H1 (cell line): ENCODE measurements around the gene ZNF695. TPM values are rescaled to one million over a fixed set of nuclear protein-coding genes. Genes with fewer than 3 reads are reported as not detected.

Source experiments
- CTCF ChIA-PET: fragments of 300-600 bp; sonication (Branson Sonifier 250); formaldehyde crosslinking; loops from one replicate; lab custom pipeline; 2021; ENCODE audit not compliant: partially characterized antibody; lab: Charles Lee
- POLR2A ChIA-PET: fragments of 300-600 bp; sonication (Branson Sonifier 250); formaldehyde crosslinking; loops from one replicate; lab custom pipeline; 2021; ENCODE audit warnings: inconsistent platforms; ENCODE audit not compliant: partially characterized antibody; lab: Charles Lee
- DNase-seq, 2 experiments: peaks; one replicate each; pipeline versions ENCODE4 v3.0.0 to v3.0.0-alpha.2; 2010 to 2022; ENCODE audit warnings: low spot score in 2 of 2, low read depth in 1 of 2, mixed read lengths in 1 of 2
- FAIRE-seq: peaks from 2 replicates; lab custom pipeline; 2011; peaks lifted over from hg19 to GRCh38; lab: Jason Lieb, UNC
- H2AFZ ChIP-seq: 2 replicates; pipeline ENCODE4 v1.8.1; 2012; ENCODE audit warnings: low read length, inconsistent platforms
- H2AK5ac ChIP-seq: 2 replicates; pipeline ENCODE4 v1.6.1; 2013; ENCODE audit warnings: low read depth, low read length
- H2BK120ac ChIP-seq: replicated peaks from 2 replicates; pipeline ENCODE3; 2013; ENCODE audit warnings: low read depth, low read length, inconsistent platforms
- H2BK12ac ChIP-seq: 2 replicates; pipeline ENCODE4 v1.6.1; 2013; ENCODE audit warnings: low read depth, low read length
- H2BK15ac ChIP-seq: 2 replicates; pipeline ENCODE4 v1.6.1; 2013; ENCODE audit warnings: low read length
- H2BK20ac ChIP-seq: 2 replicates; pipeline ENCODE4 v1.6.1; 2013; ENCODE audit warnings: low read length
- H2BK5ac ChIP-seq: 2 replicates; pipeline ENCODE4 v1.6.1; 2013; ENCODE audit warnings: low read depth, low read length
- H3K14ac ChIP-seq: 2 replicates; pipeline ENCODE4 v1.6.1; 2013; ENCODE audit warnings: inconsistent platforms; ENCODE audit not compliant: insufficient read length
- H3K18ac ChIP-seq: 2 replicates; pipeline ENCODE4 v1.6.1; 2013; ENCODE audit warnings: low read length; ENCODE audit errors: extremely low read depth
- H3K23ac ChIP-seq: 2 replicates; pipeline ENCODE4 v1.6.1; 2013; ENCODE audit warnings: inconsistent platforms; ENCODE audit not compliant: insufficient read length
- H3K23me2 ChIP-seq: 2 replicates; pipeline ENCODE4 v1.6.1; 2013; ENCODE audit warnings: low read depth, low read length
- H3K27ac ChIP-seq: 2 replicates; pipeline ENCODE4 v1.6.1; 2011; ENCODE audit warnings: low read depth, low read length, inconsistent platforms
- H3K27me3 ChIP-seq, 4 experiments: replicated peaks in 1 of 4; 1 replicate in 1 of 4; 2 replicates in 3 of 4; pipeline versions ENCODE4 v1.6.1 to v1.8.1; 2011 to 2013; ENCODE audit warnings: low read length in 3 of 4, mild to moderate bottlenecking in 3 of 4, inconsistent platforms in 2 of 4, mixed read lengths in 2 of 4, moderate library complexity in 1 of 4; ENCODE audit not compliant: control insufficient read depth in 3 of 4, insufficient read depth in 3 of 4; ENCODE audit errors: extremely low read depth in 1 of 4
- H3K36me3 ChIP-seq, 4 experiments: 2 replicates each; pipeline versions ENCODE4 v1.6.1 to v1.8.1; 2011 to 2013; ENCODE audit warnings: mild to moderate bottlenecking in 4 of 4, low read length in 3 of 4, moderate library complexity in 2 of 4, control low read depth in 1 of 4, inconsistent platforms in 1 of 4; ENCODE audit not compliant: insufficient read depth in 4 of 4, control insufficient read depth in 2 of 4
- H3K4ac ChIP-seq: replicated peaks from 2 replicates; pipeline ENCODE3; 2013; ENCODE audit warnings: low read length, low read depth, mixed read lengths, inconsistent platforms; ENCODE audit not compliant: insufficient read length
- H3K4me1 ChIP-seq, 4 experiments: replicated peaks in 1 of 4; 1 replicate in 1 of 4; 2 replicates in 3 of 4; pipeline versions ENCODE4 v1.6.1 to v1.8.1; 2011 to 2013; ENCODE audit warnings: low read length in 3 of 4, inconsistent platforms in 2 of 4, mixed read lengths in 1 of 4; ENCODE audit not compliant: insufficient read depth in 4 of 4, control insufficient read depth in 3 of 4
- H3K4me2 ChIP-seq, 2 experiments: 2 replicates each; pipeline versions ENCODE4 v1.6.1 to v1.8.1; 2011 to 2013; ENCODE audit warnings: low read depth in 2 of 2, low read length in 2 of 2, control low read depth in 1 of 2, inconsistent platforms in 1 of 2, mild to moderate bottlenecking in 1 of 2; ENCODE audit not compliant: insufficient read depth in 1 of 2
- H3K4me3 ChIP-seq, 4 experiments: fragments of 200-600, 300-600 bp in 1 of 4; sonication (generic), shearing (Covaris generic), sonication (Bioruptor Twin) in 1 of 4; 2 replicates each; pipeline versions ENCODE4 v1.5.1 to v1.8.1; 2011 to 2016; ENCODE audit warnings: low read length in 4 of 4, low read depth in 3 of 4, control low read depth in 2 of 4, inconsistent platforms in 2 of 4, mild to moderate bottlenecking in 2 of 4, mixed read lengths in 1 of 4, moderate library complexity in 1 of 4; ENCODE audit not compliant: insufficient read depth in 2 of 4; ENCODE audit errors: extremely low read depth in 1 of 4
- H3K56ac ChIP-seq: replicated peaks from 2 replicates; pipeline ENCODE3; 2013; ENCODE audit warnings: low read depth, mild to moderate bottlenecking, mixed read lengths, low read length, inconsistent platforms; ENCODE audit not compliant: insufficient read length
- H3K79me1 ChIP-seq: 2 replicates; pipeline ENCODE4 v1.6.1; 2013; ENCODE audit warnings: low read depth, low read length, control low read depth
- H3K79me2 ChIP-seq, 2 experiments: 2 replicates each; pipeline versions ENCODE4 v1.6.1 to v1.8.1; 2012 to 2013; ENCODE audit warnings: low read length in 2 of 2, mild to moderate bottlenecking in 2 of 2, inconsistent platforms in 1 of 2; ENCODE audit not compliant: insufficient read depth in 2 of 2, control insufficient read depth in 1 of 2
- H3K9ac ChIP-seq, 4 experiments: replicated peaks in 1 of 4; 1 replicate in 1 of 4; 2 replicates in 3 of 4; pipeline versions ENCODE4 v1.6.1 to v1.8.1; 2011 to 2013; ENCODE audit warnings: low read depth in 3 of 4, low read length in 3 of 4, control low read depth in 2 of 4, mild to moderate bottlenecking in 2 of 4, moderate library complexity in 2 of 4, inconsistent platforms in 1 of 4; ENCODE audit errors: extremely low read depth in 1 of 4
- H3K9me3 ChIP-seq, 2 experiments: 2 replicates each; pipeline versions ENCODE4 v1.6.1 to v1.8.1; 2012 to 2013; ENCODE audit warnings: mild to moderate bottlenecking in 2 of 2, moderate library complexity in 2 of 2, control low read depth in 1 of 2, inconsistent platforms in 1 of 2, low read depth in 1 of 2, low read length in 1 of 2, mixed read lengths in 1 of 2; ENCODE audit not compliant: insufficient read depth in 2 of 2
- H4K20me1 ChIP-seq, 2 experiments: replicated peaks in 1 of 2; 2 replicates each; pipeline versions ENCODE3 to v1.8.1; 2011 to 2013; ENCODE audit warnings: inconsistent platforms in 2 of 2, low read length in 2 of 2, mild to moderate bottlenecking in 1 of 2; ENCODE audit not compliant: insufficient read depth in 2 of 2, control insufficient read depth in 1 of 2
- H4K5ac ChIP-seq: 2 replicates; pipeline ENCODE4 v1.6.1; 2013; ENCODE audit warnings: low read length, low read depth, mixed read lengths, inconsistent platforms; ENCODE audit not compliant: insufficient read length
- H4K8ac ChIP-seq: 2 replicates; pipeline ENCODE4 v1.8.0; 2013; ENCODE audit warnings: mild to moderate bottlenecking, moderate library complexity, low read length, inconsistent platforms; ENCODE audit not compliant: insufficient read depth; ENCODE audit errors: extremely low read depth
- H4K91ac ChIP-seq: replicated peaks from 2 replicates; pipeline ENCODE3; 2013; ENCODE audit warnings: low read length, mixed read lengths, inconsistent platforms; ENCODE audit not compliant: insufficient read length
- ASH2L ChIP-seq: fragments of 200-600, 300-600 bp; sonication (generic); IDR thresholded peaks from one replicate; pipeline ENCODE4 v1.7.1; 2017; ENCODE audit warnings: low read length
- CEBPB ChIP-seq: IDR thresholded peaks from 2 replicates; pipeline ENCODE4 v1.6.1; 2012; ENCODE audit warnings: low read depth, low read length
- CTCF ChIP-seq, 3 experiments: IDR thresholded peaks; 1 replicate in 2 of 3; 2 replicates in 1 of 3; pipeline versions ENCODE4 v1.5.1 to v1.6.1; 2011; ENCODE audit warnings: low read length in 3 of 3, mild to moderate bottlenecking in 3 of 3, inconsistent platforms in 2 of 3, low read depth in 1 of 3, moderate library complexity in 1 of 3; ENCODE audit not compliant: insufficient read depth in 1 of 3; ENCODE audit errors: control extremely low read depth in 1 of 3
- POU5F1 ChIP-seq: IDR thresholded peaks from 2 replicates; pipeline ENCODE4 v1.6.1; 2011; ENCODE audit warnings: low read depth, mild to moderate bottlenecking, low read length, moderate library complexity
- SP2 ChIP-seq: IDR thresholded peaks from 2 replicates; pipeline ENCODE4 v1.6.1; 2012; ENCODE audit warnings: mild to moderate bottlenecking, low read length, inconsistent platforms
- TBP ChIP-seq: IDR thresholded peaks from 2 replicates; pipeline ENCODE4 v1.6.1; 2011; ENCODE audit warnings: low read depth, low read length, improper control_type of control experiment
- WGBS, 2 experiments: shearing (Covaris generic) in 1 of 2; methylation state at CpG; one replicate each; pipeline versions ENCODE4 v1.1.6 to v1.1.7; 2013 to 2015; ENCODE audit warnings: low lambda C conversion rate in 2 of 2, mixed read lengths in 2 of 2, inconsistent platforms in 1 of 2, low coverage in 1 of 2, missing lambda C conversion rate in 1 of 2; ENCODE audit not compliant: insufficient replicate concordance in 2 of 2, insufficient coverage in 1 of 2, insufficient read length in 1 of 2; ENCODE audit errors: extremely low coverage in 1 of 2, missing lambda C conversion rate in 1 of 2; 5-methylcytosine and 5-hydroxymethylcytosine counted together
- long read RNA-seq, 2 experiments: library from RNA in 1 of 2; library from capped mRNA in 1 of 2; stranded (forward); transcript quantifications; one replicate each; pipeline ENCODE4 v2.0.0, GENCODE V29; 2021; ENCODE audit warnings: inconsistent platforms in 1 of 2
- polyA minus RNA-seq, 3 experiments: library from RNA; depleted of rRNA, polyadenylated mRNA; stranded (reverse); fragments of >200 nt; gene quantifications; 1 replicate in 2 of 3; 2 replicates in 1 of 3; pipeline ENCODE4 v1.2.3, GENCODE V29; 2011
- polyA plus RNA-seq, 7 experiments: library from polyadenylated mRNA; depleted of rRNA in 3 of 7; stranded (reverse) in 5 of 7; unstranded in 2 of 7; fragments of >200 nt in 5 of 7; fragments of 200-250 nt in 2 of 7; gene quantifications; 1 replicate in 5 of 7; 2 replicates in 1 of 7; 4 replicates in 1 of 7; pipeline versions ENCODE4 v1.2.1 to v1.2.3, GENCODE V29; 2011 to 2013; ENCODE audit warnings: missing spikeins in 2 of 7, mixed read lengths in 2 of 7
- total RNA-seq: library from RNA; stranded (reverse); fragmentation: NEBNext Ultra II Directional; extraction: Animal tissue kit (Norgen Biotek cat#: 25700); gene quantifications from 2 replicates; pipeline ENCODE4 v1.2.1, GENCODE V29; 2021

Gene ZNF695
- total RNA-seq (25.6 and 27.0 TPM in 2 replicates), polyA plus RNA-seq (2011; rRNA removed) (9.2 and 10.2 TPM in 2 replicates), polyA minus RNA-seq (2011; rRNA and poly(A)+ RNA removed) (16.2 and 20.5 TPM in 2 replicates)
- 16.9 TPM for polyA plus RNA-seq (2011; cell fraction: cytosol; rRNA removed)
- 8.7 TPM for polyA plus RNA-seq (2011; cell fraction: nucleus; rRNA removed)
- 18.3 to 27.8 TPM (median 18.9 TPM) in 4 replicates for polyA plus RNA-seq (2012, experiment 1 of 2)
- polyA plus RNA-seq (2012, experiment 2 of 2) = 12.1 TPM
- polyA plus RNA-seq (2013, experiment 1 of 2) = 12.8 TPM
- 12.8 TPM for polyA plus RNA-seq (2013, experiment 2 of 2)
- polyA minus RNA-seq (2011; cell fraction: cytosol; rRNA and poly(A)+ RNA removed) = 12.3 TPM
- 30.9 TPM for polyA minus RNA-seq (2011; cell fraction: nucleus; rRNA and poly(A)+ RNA removed)
- long read RNA-seq, experiment 1, partial matches to known transcripts = 10 of 15 reads
- long read RNA-seq, experiment 1, other reads (novel, unspliced or antisense) = 1 of 15 reads
- long read RNA-seq, experiment 2, partial matches to known transcripts = 5 of 18 reads
- long read RNA-seq, experiment 2, other reads (novel, unspliced or antisense) = 3 of 18 reads

DNA sequence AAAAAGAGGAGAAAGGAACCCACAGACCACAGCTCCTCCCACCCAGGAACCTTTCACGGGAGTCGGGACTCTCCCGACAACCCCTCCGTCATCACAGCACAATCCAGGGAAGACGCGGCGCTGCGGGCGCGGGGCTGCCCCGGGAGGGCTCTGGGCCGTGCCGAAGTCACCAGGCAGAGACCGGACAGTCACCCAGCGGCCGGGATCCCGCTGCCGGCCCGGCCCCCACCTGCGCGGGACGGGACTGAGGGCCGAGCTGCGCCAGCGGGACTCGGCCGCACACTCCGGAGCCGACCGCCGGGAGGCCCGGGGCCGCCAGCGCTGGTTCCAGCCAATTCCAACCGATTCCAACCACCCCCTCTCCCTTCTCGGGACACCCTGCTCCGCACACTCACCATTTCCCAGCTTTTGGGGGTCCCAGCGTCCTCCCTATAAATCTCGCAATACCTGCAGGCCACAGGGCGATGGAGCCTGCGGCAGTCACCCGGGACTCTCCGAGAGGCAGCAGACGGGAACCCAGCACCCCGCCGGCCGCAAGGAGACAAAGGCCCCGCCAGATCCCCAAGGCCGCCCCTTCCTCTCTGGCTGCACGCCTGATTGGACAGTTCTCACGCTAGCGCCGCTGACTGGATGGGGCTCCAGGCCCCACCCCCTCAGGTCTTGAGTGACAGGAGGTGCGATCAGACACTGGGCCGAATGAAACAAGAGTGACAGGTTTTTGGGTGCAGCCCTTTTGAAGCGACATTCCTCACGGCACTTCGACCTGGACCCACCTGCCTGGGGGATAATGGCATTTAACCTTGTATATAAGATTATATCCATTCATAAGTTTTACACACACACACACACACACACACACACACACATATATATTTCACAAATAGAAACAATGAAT lies at the start of gene ZNF695:
Gene ZNF695, minus strand, starts transcription at position 547 of the 895 bp plus-strand sequence. Its CDS starts 149 bp downstream, at position 398.
- Histone ChIP-seq H3K23me2 (no peaks in the 10 kb centered on the region; the same call in 1 of the 2 replicates), H3K9me3 (no peaks in the 10 kb centered on the region; a peak in 1 of 4 replicates), H2BK5ac (no peak within 1 kb of the TSS; the same call in 1 of the 2 replicates), H3K18ac (peak within 1 kb of the TSS; percentile 83), H3K14ac (peak within 1 kb of the TSS; percentile 97), H3K27ac (peak within 1 kb of the TSS; percentile 89), H4K20me1 (no peaks in the 10 kb centered on the region), H3K79me1 (peaks cover 4% of the 10 kb centered on the region), H2BK15ac (no peak within 1 kb of the TSS), H2AK5ac (no peak within 1 kb of the TSS), H3K27me3 (no peaks in the 10 kb centered on the region), H3K23ac (no peak within 1 kb of the TSS), H2BK120ac (no peak within 1 kb of the TSS), H3K9ac (peak within 1 kb of the TSS; percentile 91 to 100 (median 96)), H3K4ac (peak within 1 kb of the TSS; percentile 69), H2BK20ac (no peak within 1 kb of the TSS), H2BK12ac (no peak within 1 kb of the TSS; the same call in 1 of the 2 replicates), H3K4me3 (peak within 1 kb of the TSS; percentile 91 to 100 (median 98)), H4K5ac (peak within 1 kb of the TSS; percentile 95), H4K91ac (no peak within 1 kb of the TSS), H3K56ac (peak within 1 kb of the TSS; percentile 77), H3K36me3 (peaks cover 0 to 7% (median 3%) of the 10 kb centered on the region in 4 experiments; a peak in 2 of 8 replicates), H4K8ac (peak within 1 kb of the TSS; percentile 100; the same call in 1 of the 2 replicates), H3K79me2 (peaks cover 8 to 48% of the 10 kb centered on the region in 2 experiments), H3K4me1 (no peaks in the 10 kb centered on the region), H2AFZ (peak within 1 kb of the TSS; percentile 99; the same call in 1 of the 2 replicates), H3K4me2 (peak within 1 kb of the TSS; percentile 71 to 84)
- FAIRE-seq (peak; percentile 86), DNase-seq (peak; percentile 91 to 95)
- ChIA-PET POLR2A (interaction anchor here (1.2 to 1.9 kb wide), 3 partner anchors 44 to 76 kb away, joined by 3 to 11 read pairs (median 5); partner anchors contain the start of genes AHCTF1 and ZNF670), CTCF (interaction anchor here (0.6 to 1.9 kb wide), 4 partner anchors 71 to 406 kb away, joined by 3 to 6 read pairs (median 3); partner anchors contain the start of gene ZNF670)
- WGBS, 2 experiments = 3% methylated on average over 53 of the region's 58 CpGs; no CpG with 5 or more reads in 1 of the 2 experiments
- TF ChIP-seq CEBPB (no peak), CTCF (IDR thresholded peaks at IDR 0.05; ENCODE audit: control extremely low read depth in 1 of 3, insufficient read depth in 1 of 3, low read depth in 1 of 3, low read length in 3 of 3) (no peak), ASH2L (peak; percentile 36), POU5F1 (no peak), TBP (peak; percentile 87), SP2 (peak; percentile 47; the same call in 1 of the 2 replicates)
